Lower lobe of right lung (tissue), 2 donors: ENCODE data around the gene ADGRV1. TPM values are rescaled to one million over a fixed set of nuclear protein-coding genes. Genes with fewer than 3 reads are reported as not detected.

Source experiments
- ATAC-seq, 2 donors: fragments of 200-7000 bp; cut with Tn5 transposase; one replicate each; pipeline ENCODE4 v1.9.1; 2020 to 2022; ENCODE audit warnings: mild to moderate bottlenecking in 2 of 2, moderate library complexity in 2 of 2
- DNase-seq: peaks from one replicate; pipeline ENCODE4 v3.0.0-alpha.2; 2020
- H3K27ac ChIP-seq: fragments of 200-600 bp; one replicate; pipeline ENCODE4 v1.8.0; 2022
- H3K27me3 ChIP-seq: fragments of 200-600 bp; one replicate; pipeline ENCODE4 v1.8.0; 2022; ENCODE audit warnings: low read depth
- H3K36me3 ChIP-seq: fragments of 200-600 bp; one replicate; pipeline ENCODE4 v1.8.0; 2022; ENCODE audit warnings: mild to moderate bottlenecking
- H3K4me1 ChIP-seq: fragments of 200-600 bp; one replicate; pipeline ENCODE4 v1.8.0; 2022
- H3K4me3 ChIP-seq: fragments of 200-600 bp; one replicate; pipeline ENCODE4 v1.8.0; 2022; ENCODE audit warnings: mild to moderate bottlenecking
- H3K9me3 ChIP-seq: fragments of 200-600 bp; one replicate; pipeline ENCODE4 v1.8.0; 2022
- intact Hi-C: fragments of 100-400 bp; cut with DNase I; formaldehyde crosslinking; loops from one replicate; pipeline ENCODE4 v1.11.0; 2022
- total RNA-seq: library from RNA; stranded (reverse); fragmentation: NEBNext Ultra II Directional; extraction: Animal tissue kit (Norgen Biotek cat#: 25700); gene quantifications from one replicate; pipeline ENCODE4 v1.2.1, GENCODE V29; 2021
- TF ChIP-seq, protein P1 (sequence below): fragments of 200-600 bp; IDR thresholded peaks from one replicate; pipeline ENCODE4 v1.8.0; 2022; ENCODE audit warnings: antibody characterized with exemption, mild to moderate bottlenecking
- donor health status: DM: no; HTN: yes; CAD: no; lungs with severe emphysema.

ADGRV1 gene
- total RNA-seq, 1 donor from 2014 or later, result 49.7 TPM

DNA sequence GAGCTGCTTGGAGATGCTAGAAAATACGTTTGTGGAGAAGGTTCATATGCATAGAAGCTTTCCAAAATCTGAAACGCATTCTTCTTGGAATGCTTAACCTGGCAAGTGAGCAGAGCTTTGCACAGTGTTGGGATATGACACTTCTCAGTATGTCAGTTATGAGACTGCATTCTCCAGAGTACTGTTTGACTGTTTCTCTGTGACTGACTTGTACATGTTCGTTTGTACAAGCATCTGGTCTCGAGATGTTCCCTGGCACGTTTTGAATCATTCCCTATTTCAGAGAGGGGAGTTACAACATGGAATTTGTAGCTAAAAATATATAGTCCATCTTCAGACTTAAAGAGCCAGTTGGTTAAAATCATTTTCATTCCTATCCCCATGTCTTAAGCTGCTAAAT, 552.1 kb downstream of the ADGRV1 start:
- Histone ChIP-seq H3K4me1 (peaks cover 24% of the 10 kb centered on the region), H3K27me3 (no peaks in the 10 kb centered on the region), H3K36me3 (no peaks in the 10 kb centered on the region), H3K4me3 (no peak overlapping the region), H3K27ac (peak overlapping the region; percentile 5), H3K9me3 (no peaks in the 10 kb centered on the region)
- intact Hi-C loops, result no loop called here
- ATAC-seq (peak; percentile 32 to 48), DNase-seq (no peak)
- TF ChIP-seq, protein P1, sequence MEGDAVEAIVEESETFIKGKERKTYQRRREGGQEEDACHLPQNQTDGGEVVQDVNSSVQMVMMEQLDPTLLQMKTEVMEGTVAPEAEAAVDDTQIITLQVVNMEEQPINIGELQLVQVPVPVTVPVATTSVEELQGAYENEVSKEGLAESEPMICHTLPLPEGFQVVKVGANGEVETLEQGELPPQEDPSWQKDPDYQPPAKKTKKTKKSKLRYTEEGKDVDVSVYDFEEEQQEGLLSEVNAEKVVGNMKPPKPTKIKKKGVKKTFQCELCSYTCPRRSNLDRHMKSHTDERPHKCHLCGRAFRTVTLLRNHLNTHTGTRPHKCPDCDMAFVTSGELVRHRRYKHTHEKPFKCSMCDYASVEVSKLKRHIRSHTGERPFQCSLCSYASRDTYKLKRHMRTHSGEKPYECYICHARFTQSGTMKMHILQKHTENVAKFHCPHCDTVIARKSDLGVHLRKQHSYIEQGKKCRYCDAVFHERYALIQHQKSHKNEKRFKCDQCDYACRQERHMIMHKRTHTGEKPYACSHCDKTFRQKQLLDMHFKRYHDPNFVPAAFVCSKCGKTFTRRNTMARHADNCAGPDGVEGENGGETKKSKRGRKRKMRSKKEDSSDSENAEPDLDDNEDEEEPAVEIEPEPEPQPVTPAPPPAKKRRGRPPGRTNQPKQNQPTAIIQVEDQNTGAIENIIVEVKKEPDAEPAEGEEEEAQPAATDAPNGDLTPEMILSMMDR, result no peak

DNA sequence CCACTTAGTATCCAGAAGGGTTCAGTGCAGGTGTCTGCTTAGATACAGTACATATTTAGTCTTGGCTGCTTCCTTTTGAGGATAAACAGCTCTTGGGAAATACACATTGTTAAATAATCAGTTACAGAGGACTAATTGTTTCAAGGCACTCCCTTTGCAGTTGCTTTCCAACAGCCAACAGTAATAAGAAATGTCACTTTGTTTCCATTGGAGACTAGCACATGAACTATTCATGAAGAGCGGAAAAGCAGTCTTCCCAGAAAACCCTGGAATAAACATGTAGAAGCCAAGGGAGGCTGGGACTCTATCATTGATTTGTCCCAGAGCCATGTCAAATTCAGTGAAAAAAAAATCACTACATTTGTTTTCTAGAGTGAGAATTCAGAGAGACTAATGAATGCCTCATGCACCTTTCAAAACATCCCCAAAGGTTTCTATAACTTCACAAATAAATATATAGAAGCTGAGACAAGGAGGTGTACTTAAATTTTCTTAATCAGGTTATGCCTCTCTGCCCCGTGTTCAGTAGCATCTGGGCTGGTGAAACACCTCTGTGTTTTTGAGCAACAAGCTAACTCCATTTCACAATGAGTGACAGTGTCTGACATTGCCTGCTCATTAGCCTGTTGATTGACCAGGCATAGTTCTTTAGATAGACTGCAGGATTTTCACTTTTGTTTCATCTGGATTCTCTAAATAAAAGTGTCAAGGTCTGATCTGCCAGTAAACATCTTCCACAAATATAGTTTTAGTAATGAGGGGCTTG, 553.1 kb downstream of the ADGRV1 start:
- H3K4me3 ChIP-seq, result no peak overlapping the region
- ATAC-seq (no peak), DNase-seq (no peak)
- H3K36me3 ChIP-seq, result no peaks in the 10 kb centered on the region
- H3K9me3 ChIP-seq, result no peaks in the 10 kb centered on the region
- H3K27ac ChIP-seq, result peak overlapping the region; percentile 5
- peaks cover 24% of the 10 kb centered on the region for H3K4me1 ChIP-seq
- no peaks in the 10 kb centered on the region for H3K27me3 ChIP-seq
- TF ChIP-seq, protein P1, result no peak
- intact Hi-C loops, result no loop called here

DNA sequence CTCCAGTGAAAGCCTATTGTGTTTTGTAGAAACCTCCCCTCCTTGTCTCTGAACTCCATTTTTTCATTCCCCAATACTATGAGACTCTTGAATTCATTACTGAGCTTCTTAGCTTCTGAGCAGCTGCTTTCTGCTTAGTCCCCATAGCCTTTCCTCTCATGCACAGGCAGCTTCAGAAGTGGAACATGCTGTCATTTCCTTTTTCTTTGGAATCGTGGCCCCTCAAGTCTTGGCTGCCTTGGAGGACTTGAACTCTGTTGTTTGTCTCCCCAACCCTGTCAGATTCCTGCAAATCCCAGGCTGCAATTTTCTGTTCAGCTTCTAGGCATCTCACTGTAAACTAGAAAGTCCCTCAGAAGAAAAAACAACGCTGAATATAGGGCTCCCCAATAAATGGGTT, 556.1 kb downstream of the ADGRV1 start:
- DNase-seq, result no peak
- Histone ChIP-seq H3K4me1 (peaks cover 36% of the 10 kb centered on the region), H3K36me3 (no peaks in the 10 kb centered on the region), H3K9me3 (no peaks in the 10 kb centered on the region), H3K4me3 (no peak overlapping the region), H3K27me3 (no peaks in the 10 kb centered on the region), H3K27ac (no peak overlapping the region)
- intact Hi-C loops, result no loop called here
- no peak for ATAC-seq
- TF ChIP-seq, protein P1, result no peak

DNA sequence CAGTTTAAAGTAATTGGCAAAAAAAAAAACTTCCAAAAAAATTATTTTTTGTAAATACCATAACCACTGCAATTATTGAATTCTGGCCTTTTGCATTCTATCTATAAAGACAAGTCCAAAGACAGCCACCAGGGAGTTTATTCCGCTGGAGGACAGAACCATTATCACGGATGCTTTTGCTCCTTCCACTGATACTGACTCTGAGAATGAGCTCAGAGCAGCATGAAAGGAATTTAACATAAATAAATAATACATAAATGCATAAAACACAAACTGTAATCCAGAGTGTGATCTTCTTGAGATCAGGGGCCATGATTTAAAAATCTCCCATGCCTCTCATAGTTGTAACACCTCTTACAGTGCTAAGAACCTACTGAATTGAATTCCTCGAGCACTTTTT, 559.8 kb downstream of the ADGRV1 start:
- Histone ChIP-seq H3K9me3 (no peaks in the 10 kb centered on the region), H3K36me3 (no peaks in the 10 kb centered on the region), H3K27ac (no peak overlapping the region), H3K4me1 (peaks cover 37% of the 10 kb centered on the region), H3K4me3 (no peak overlapping the region), H3K27me3 (no peaks in the 10 kb centered on the region)
- intact Hi-C loops, result no loop called here
- DNase-seq (no peak), ATAC-seq (no peak)
- TF ChIP-seq, protein P1, result no peak

DNA sequence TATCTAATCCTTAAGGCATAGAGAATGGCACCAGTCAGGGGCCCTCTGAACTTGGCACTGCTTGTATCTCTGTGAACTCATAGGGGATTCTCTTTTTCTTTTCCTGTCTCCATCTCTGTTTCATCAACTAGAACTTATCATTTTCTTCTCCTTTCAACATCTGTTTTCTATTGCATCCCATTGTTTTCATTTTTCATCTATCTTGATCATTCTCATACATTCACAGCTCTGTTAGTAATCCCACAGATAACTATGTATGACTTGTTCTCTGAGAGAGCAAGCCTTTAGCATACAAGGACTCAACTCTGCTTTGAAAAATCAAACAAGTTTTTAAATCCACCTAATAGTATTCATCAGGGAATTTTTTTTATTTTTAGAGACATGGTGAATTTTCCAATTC, 560.2 kb downstream of the ADGRV1 start:
- Histone ChIP-seq H3K27me3 (no peaks in the 10 kb centered on the region), H3K27ac (no peak overlapping the region), H3K4me3 (no peak overlapping the region), H3K9me3 (no peaks in the 10 kb centered on the region), H3K4me1 (peaks cover 40% of the 10 kb centered on the region), H3K36me3 (no peaks in the 10 kb centered on the region)
- intact Hi-C loops, result no loop called here
- no peak for DNase-seq
- TF ChIP-seq, protein P1, result no peak
- ATAC-seq, result no peak
